HG02938 (cell line): ENCODE results near the gene TEX50.
"Not testable (repeated sequence)": the region's sequence is repeated elsewhere in the genome, so short reads cannot be mapped to it uniquely, and the experiment has no call there.

Experiments
- ATAC-seq: cut with Tn5 transposase; IDR thresholded peaks from one replicate; pipeline ENCODE4 v1.9.1; 2021; ENCODE audit warnings: mild to moderate bottlenecking, moderate library complexity; ENCODE audit not compliant: unreplicated experiment

The TEX50 gene

GRCh38 chr1:173661271-173661670 is 26.1 kb downstream of the TEX50 start:
- ATAC-seq: no peak

- no peak for ATAC-seq
Measured at GRCh38 chr1:173661763-173662162, 26.6 kb downstream of the TEX50 start.

- no peak for ATAC-seq
Measured at GRCh38 chr1:173663159-173663558, 28.0 kb downstream of the TEX50 start.

- ATAC-seq: no peak
Measured at GRCh38 chr1:173666646-173667045, 31.5 kb downstream of the TEX50 start.

GRCh38 chr1:173669491-173669941 is 34.4 kb downstream of the TEX50 start, which contains the start of gene ANKRD45:
TSS of gene ANKRD45 (minus strand) at chr1:173669851. CDS start at chr1:173659418, 10,433 bp downstream.
- no peak for ATAC-seq

GRCh38 chr1:173674496-173674895 is 39.4 kb downstream of the TEX50 start:
- ATAC-seq: not testable (repeated sequence)

GRCh38 chr1:173680152-173680551 is 45.0 kb downstream of the TEX50 start:
- ATAC-seq: not testable (repeated sequence)

GRCh38 chr1:173682184-173682583 is 47.0 kb downstream of the TEX50 start:
- ATAC-seq: no peak

GRCh38 chr1:173683838-173684237 is 48.7 kb downstream of the TEX50 start:
- not testable (repeated sequence) for ATAC-seq

- ATAC-seq: not testable (repeated sequence)
Measured at GRCh38 chr1:173685121-173685520, 50.0 kb downstream of the TEX50 start.
